Ascending aorta (tissue), 2 donors: ENCODE data around the gene FSTL3. TPM values are rescaled to one million over a fixed set of nuclear protein-coding genes. Genes with fewer than 3 reads are reported as not detected.

Source experiments
- DNase-seq, 2 donors: peaks; one replicate each; pipeline ENCODE4 v3.0.0-alpha.2; 2019; ENCODE audit warnings: low spot score in 2 of 2
- H3K27ac ChIP-seq, 2 donors: fragments of 200-600 bp; sonication (generic); one replicate each; pipeline ENCODE4 v1.5.1; 2016 to 2017; ENCODE audit warnings: mild to moderate bottlenecking in 1 of 2
- H3K27me3 ChIP-seq: fragments of 200-600 bp; sonication (generic); one replicate; pipeline ENCODE4 v1.5.1; 2017
- H3K36me3 ChIP-seq, 2 donors: fragments of 200-600 bp; sonication (generic); one replicate each; pipeline ENCODE4 v1.5.1; 2016
- H3K4me1 ChIP-seq, 2 donors: fragments of 200-600 bp; sonication (generic); one replicate each; pipeline ENCODE4 v1.5.1; 2016 to 2017; ENCODE audit warnings: mild to moderate bottlenecking in 1 of 2
- H3K4me3 ChIP-seq, 2 donors: fragments of 200-600 bp; sonication (generic); one replicate each; pipeline ENCODE4 v1.5.1; 2016 to 2017; ENCODE audit warnings: mild to moderate bottlenecking in 1 of 2
- H3K9me3 ChIP-seq, 2 donors: fragments of 200-600 bp; sonication (generic); one replicate each; pipeline ENCODE4 v1.5.1; 2016
- intact Hi-C: fragments of 100-400 bp; cut with DNase I; formaldehyde crosslinking; loops from one replicate; pipeline ENCODE4 v1.15.1; 2023
- total RNA-seq: library from RNA; depleted of rRNA; stranded (reverse); fragments of >200 nt; gene quantifications from one replicate; pipeline ENCODE4 v1.1.0, GENCODE V29; 2016
- TF ChIP-seq, protein P1 (sequence below), 3 experiments: fragments of 200-600 bp in 2 of 3; fragments of 450-650 bp in 1 of 3; sonication (generic) in 2 of 3; IDR thresholded peaks; one replicate each; pipeline ENCODE4 v1.5.1; 2016 to 2019; ENCODE audit warnings: antibody characterized with exemption in 3 of 3, mild to moderate bottlenecking in 1 of 3, moderate library complexity in 1 of 3

Gene FSTL3
- total RNA-seq, 1 donor from 2014 or later = 541 TPM

DNA sequence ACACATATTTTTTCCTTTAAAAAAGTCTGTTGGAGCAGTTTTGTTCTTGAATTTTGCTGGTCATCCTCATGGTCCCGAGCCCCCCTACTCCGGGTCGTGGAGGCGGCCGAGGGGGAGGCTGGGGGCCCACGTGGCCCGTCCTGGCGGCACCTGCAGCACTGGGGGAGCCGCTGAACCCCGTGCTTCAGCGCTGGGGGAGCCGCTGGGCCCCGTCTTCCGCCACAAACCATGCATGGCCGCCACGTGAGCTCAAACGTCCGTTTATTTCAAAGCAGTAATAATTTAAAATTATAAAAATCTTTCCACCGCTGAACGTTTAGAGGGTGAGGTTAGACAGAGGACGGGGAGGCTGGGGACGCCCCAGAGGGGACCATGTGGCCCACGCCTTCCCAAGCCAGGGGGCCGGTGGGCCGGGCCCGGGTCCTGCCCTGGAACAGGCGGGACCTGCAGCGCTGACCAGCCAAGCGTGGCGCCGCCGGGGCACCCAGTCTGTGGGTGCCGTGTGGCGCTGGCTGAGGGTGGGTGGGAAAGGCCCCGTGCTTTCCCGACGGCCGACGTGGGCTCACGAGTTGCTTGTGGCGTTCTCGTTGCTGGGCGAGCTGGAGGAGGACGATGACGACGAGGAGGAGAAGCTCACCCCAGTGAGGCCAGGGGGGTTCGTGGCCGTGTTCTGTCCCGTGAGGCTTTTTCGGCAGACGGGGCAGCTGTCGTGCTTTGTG lies 28.5 kb upstream of the FSTL3 start:
- TF ChIP-seq, protein P1, sequence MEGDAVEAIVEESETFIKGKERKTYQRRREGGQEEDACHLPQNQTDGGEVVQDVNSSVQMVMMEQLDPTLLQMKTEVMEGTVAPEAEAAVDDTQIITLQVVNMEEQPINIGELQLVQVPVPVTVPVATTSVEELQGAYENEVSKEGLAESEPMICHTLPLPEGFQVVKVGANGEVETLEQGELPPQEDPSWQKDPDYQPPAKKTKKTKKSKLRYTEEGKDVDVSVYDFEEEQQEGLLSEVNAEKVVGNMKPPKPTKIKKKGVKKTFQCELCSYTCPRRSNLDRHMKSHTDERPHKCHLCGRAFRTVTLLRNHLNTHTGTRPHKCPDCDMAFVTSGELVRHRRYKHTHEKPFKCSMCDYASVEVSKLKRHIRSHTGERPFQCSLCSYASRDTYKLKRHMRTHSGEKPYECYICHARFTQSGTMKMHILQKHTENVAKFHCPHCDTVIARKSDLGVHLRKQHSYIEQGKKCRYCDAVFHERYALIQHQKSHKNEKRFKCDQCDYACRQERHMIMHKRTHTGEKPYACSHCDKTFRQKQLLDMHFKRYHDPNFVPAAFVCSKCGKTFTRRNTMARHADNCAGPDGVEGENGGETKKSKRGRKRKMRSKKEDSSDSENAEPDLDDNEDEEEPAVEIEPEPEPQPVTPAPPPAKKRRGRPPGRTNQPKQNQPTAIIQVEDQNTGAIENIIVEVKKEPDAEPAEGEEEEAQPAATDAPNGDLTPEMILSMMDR (IDR thresholded peaks at IDR 0.05) = no peak
- H3K9me3 ChIP-seq = no peaks in the 10 kb centered on the region
- H3K36me3 ChIP-seq = peaks cover 73% of the 10 kb centered on the region in 2 donors
- H3K27ac ChIP-seq = no peak overlapping the region
- intact Hi-C loops = no loop called here
- H3K4me3 ChIP-seq = no peak overlapping the region
- no peak for DNase-seq
- no peaks in the 10 kb centered on the region for H3K27me3 ChIP-seq
- no peaks in the 10 kb centered on the region for H3K4me1 ChIP-seq

DNA sequence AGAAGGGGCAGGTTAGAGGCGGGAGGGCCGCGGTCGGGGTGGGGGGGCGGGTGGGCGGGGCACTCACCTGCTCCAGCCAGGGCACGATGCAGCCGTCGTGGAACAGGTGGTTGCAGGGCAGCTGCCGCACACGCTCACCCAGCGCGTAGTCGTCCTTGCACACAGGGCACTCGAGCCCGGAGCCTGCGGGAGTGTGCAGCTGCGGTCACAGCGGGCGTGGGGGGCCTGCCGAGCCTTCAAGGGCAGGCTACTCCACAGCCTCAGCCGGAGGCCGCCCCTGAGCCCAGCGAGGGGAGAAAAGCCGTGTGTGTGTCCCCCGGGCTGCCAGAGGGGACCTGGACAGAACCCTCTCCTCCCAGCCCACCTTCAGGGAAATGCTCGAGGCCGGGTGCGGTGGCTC lies 27.9 kb upstream of the FSTL3 start:
- Histone ChIP-seq H3K36me3 (peaks cover 77 to 79% of the 10 kb centered on the region in 2 donors), H3K27me3 (no peaks in the 10 kb centered on the region), H3K9me3 (no peaks in the 10 kb centered on the region), H3K4me3 (no peak overlapping the region), H3K27ac (no peak overlapping the region), H3K4me1 (no peaks in the 10 kb centered on the region)
- intact Hi-C loops = no loop called here
- TF ChIP-seq, protein P1 (IDR thresholded peaks at IDR 0.05) = no peak
- no peak for DNase-seq

DNA sequence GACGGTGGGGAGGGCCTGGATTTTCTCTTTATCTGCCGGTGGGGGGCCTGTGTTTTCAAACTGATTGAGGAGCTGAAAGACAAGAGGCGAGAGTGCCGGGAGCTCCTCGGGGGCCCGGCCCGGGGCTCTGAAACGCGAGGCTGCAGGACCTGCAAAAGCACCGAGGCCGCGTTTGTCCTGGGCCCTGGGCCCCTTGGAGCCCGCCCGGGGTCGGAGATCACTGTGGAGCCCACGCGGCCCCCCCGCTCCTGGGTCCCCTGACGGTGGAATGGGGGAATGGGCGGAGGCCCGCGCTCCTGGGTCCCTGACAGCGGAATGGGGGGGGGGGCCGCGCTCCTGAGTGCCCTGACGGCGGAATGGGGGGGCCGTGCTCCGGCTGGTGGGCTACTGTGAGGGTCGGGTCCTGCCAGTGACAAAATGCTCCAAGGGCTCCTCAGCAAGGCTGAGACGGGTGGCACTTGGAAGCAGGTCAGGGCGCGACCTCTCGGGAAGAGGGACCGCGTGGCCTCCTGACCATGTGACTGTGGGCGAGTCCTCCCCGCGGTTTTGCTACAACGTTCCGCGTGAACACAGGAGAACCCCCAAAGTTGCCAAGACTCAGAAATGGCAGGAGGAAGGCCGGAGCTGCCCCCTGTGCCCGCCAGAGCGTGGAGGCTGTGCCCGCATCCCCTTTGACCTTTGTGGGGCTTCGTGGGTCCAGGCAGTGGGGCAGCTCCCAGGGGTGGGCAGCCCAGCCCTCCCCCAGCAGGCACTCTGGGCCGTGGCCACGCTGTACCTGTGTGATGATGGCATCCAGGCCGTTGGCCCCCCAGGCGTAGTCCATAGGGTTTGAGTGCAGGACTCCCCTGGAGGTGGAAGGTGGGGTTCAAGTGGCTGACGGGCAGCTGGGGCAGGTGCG lies 27.0 kb upstream of the FSTL3 start:
- H3K27ac ChIP-seq = no peak overlapping the region
- H3K4me1 ChIP-seq = no peaks in the 10 kb centered on the region
- intact Hi-C loops = no loop called here
- no peak for DNase-seq
- peaks cover 84 to 87% of the 10 kb centered on the region in 2 donors for H3K36me3 ChIP-seq
- TF ChIP-seq, protein P1 (IDR thresholded peaks at IDR 0.05) = no peak
- H3K4me3 ChIP-seq = no peak overlapping the region
- no peaks in the 10 kb centered on the region for H3K9me3 ChIP-seq
- H3K27me3 ChIP-seq = no peaks in the 10 kb centered on the region

DNA sequence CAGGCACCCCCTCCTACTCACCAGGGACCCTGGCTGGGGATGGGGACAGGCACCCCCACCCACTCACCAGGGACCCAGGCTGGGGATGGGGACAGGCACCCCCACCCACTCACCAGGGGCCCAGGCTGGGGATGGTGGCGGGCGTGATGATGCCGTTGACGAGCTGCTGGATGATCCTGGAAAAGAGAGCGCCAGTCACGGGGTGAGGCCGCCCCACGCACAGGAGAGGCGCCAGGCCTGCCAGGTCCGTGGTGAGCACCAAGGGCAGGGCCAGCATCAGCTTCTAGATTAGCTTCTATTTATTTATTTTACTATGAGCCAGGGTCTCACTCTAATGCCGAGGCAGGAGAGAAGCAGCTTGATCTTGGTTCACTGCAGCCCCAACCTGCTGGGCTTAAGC lies 26.1 kb upstream of the FSTL3 start:
- H3K27me3 ChIP-seq = no peaks in the 10 kb centered on the region
- H3K9me3 ChIP-seq = no peaks in the 10 kb centered on the region
- TF ChIP-seq, protein P1 (IDR thresholded peaks at IDR 0.05) = no peak
- peaks cover 85 to 89% of the 10 kb centered on the region in 2 donors for H3K36me3 ChIP-seq
- DNase-seq = no peak
- H3K4me3 ChIP-seq = no peak overlapping the region
- no peaks in the 10 kb centered on the region for H3K4me1 ChIP-seq
- intact Hi-C loops = no loop called here
- no peak overlapping the region for H3K27ac ChIP-seq

DNA sequence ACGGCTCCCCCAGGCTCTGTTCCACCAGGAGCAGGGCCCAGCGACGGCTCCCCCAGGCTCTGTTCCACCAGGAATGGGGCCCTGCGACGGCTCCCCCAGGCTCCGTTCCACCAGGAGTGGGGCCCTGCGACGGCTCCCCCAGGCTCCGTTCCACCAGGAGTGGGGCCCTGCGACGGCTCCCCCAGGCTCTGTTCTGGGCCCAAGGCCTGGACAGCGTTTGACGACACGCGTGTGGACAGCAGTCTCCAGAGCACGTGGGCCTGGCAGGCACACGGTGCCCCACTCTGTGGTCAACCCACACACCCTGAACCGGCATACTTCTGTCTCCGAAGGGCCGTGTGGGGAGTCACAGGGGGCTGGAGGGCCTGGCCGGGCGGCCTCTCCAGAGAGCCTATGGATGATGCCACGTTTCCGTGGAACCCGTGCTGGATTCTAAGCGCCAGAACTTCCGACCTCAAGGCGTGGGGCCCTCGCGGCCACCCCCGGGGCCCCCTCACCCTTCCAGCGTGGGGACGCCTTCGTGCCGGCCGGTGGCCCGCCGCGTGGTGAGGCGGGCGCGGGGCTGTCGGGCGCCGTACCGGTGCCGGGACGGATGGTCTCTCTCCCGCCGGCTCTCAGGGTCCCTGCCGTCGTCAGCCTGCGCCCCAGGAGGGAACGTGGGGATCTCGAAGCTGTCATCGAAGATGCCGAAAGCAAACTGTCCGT lies 24.9 kb upstream of the FSTL3 start:
- intact Hi-C loops = no loop called here
- Histone ChIP-seq H3K27me3 (no peaks in the 10 kb centered on the region), H3K9me3 (no peaks in the 10 kb centered on the region), H3K36me3 (peaks cover 76 to 82% of the 10 kb centered on the region in 2 donors), H3K27ac (no peak overlapping the region), H3K4me3 (no peak overlapping the region), H3K4me1 (no peaks in the 10 kb centered on the region)
- TF ChIP-seq, protein P1 (IDR thresholded peaks at IDR 0.05) = no peak
- DNase-seq = no peak
